ENCODE data around the gene TIMP2. TPM values are rescaled to one million over a fixed set of nuclear protein-coding genes. Genes with fewer than 3 reads are reported as not detected.

Gene TIMP2
- total RNA-seq, 2 experiments from 2014 or later = 0.54 TPM; not detected in 1

DNA sequence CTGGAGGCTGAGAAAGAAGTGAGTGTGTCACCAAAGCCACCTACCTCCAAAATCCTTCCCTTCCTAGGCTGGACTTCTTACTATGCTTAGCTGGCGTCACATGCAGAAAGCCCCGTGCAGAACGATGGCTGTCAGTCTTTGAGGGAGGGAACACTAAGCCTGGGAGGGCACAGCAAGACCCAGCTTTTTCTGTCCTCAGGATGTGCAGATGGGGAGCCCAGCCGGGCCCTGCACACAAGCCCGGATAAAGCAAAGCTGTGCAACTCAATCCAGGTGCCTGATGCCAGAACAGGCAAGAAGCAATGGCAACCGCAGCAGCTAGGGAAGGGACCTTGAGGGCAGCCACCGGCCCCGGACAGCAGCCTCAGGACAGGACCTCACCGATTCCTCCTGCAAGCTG, 70.7 kb downstream of the TIMP2 start:
- CTCF ChIA-PET (ENCODE audit: unreplicated experiment) = no interaction called here
- BruUV-seq (replicated peaks) = no TSS peak
- H2AFZ ChIP-seq (ENCODE audit: low read length) = no peak overlapping the region
- H3K4me3 ChIP-seq (ENCODE audit: low read depth, low read length, poor library complexity, severe bottlenecking) = no peak overlapping the region
- H3K4me2 ChIP-seq (ENCODE audit: low read length) = no peak overlapping the region
- H3K4me1 ChIP-seq (ENCODE audit: insufficient read depth, low read length, poor library complexity, severe bottlenecking) = no peaks in the 10 kb centered on the region
- H3K27ac ChIP-seq (ENCODE audit: low read depth, low read length, poor library complexity, severe bottlenecking) = no peak overlapping the region
- no peaks in the 10 kb centered on the region for H3K9me3 ChIP-seq (ENCODE audit: low read length)
- intact Hi-C loops (cut with micrococcal nuclease; ENCODE audit: unreplicated experiment) = no loop called here
- TF ChIP-seq EZH2phosphoT487 (IDR thresholded peaks at IDR 0.05; ENCODE audit: borderline replicate concordance, low read depth, low read length) = no peak
- TF ChIP-seq, protein P1, sequence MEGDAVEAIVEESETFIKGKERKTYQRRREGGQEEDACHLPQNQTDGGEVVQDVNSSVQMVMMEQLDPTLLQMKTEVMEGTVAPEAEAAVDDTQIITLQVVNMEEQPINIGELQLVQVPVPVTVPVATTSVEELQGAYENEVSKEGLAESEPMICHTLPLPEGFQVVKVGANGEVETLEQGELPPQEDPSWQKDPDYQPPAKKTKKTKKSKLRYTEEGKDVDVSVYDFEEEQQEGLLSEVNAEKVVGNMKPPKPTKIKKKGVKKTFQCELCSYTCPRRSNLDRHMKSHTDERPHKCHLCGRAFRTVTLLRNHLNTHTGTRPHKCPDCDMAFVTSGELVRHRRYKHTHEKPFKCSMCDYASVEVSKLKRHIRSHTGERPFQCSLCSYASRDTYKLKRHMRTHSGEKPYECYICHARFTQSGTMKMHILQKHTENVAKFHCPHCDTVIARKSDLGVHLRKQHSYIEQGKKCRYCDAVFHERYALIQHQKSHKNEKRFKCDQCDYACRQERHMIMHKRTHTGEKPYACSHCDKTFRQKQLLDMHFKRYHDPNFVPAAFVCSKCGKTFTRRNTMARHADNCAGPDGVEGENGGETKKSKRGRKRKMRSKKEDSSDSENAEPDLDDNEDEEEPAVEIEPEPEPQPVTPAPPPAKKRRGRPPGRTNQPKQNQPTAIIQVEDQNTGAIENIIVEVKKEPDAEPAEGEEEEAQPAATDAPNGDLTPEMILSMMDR (conservative IDR thresholded peaks at IDR 0.05; ENCODE audit: low read length) = no peak
- no peaks in the 10 kb centered on the region for H3K36me3 ChIP-seq (ENCODE audit: insufficient read depth, low read length)
- no peaks in the 10 kb centered on the region for H3K79me2 ChIP-seq (ENCODE audit: insufficient read depth, low read depth, low read length)
- no peaks in the 10 kb centered on the region for H4K20me1 ChIP-seq (ENCODE audit: insufficient read depth, low read length)
- no peak for DNase-seq (ENCODE audit: low spot score)
- POLR2A ChIA-PET = interaction anchor here (0.6 kb wide), 1 partner anchor 49 kb away, joined by 3 read pairs; the partner anchor contains the start of gene CEP295NL
- H3K9me2 ChIP-seq (ENCODE audit: insufficient read depth, low read length) = no peaks in the 10 kb centered on the region

DNA sequence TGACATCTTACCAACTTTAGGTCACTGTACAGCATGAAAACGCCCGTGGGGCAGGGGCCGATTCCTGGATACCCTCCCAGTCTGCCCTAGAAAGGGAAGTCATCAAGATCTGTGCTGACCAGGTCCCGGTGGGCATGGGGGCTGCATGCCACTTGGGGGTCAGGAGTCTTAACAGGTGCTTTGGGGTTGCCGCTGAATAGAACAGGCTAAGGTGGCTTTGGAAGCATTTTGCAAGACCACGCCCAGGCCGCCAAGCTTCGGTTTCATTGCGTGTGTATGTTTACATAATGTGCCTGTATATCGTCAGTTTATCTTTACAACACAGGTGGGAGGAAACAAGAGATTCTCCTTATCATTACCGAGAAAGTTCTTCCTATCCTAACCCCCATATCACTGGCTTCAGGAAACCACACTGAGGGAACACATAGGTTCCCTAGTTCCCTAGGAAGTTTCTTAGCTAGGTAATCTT, 71.2 kb downstream of the TIMP2 start:
- H2AFZ ChIP-seq (ENCODE audit: low read length) = no peak overlapping the region
- H4K20me1 ChIP-seq (ENCODE audit: insufficient read depth, low read length) = no peaks in the 10 kb centered on the region
- no TSS peak for BruUV-seq (replicated peaks)
- POLR2A ChIA-PET = no interaction called here
- H3K27ac ChIP-seq (ENCODE audit: low read depth, low read length, poor library complexity, severe bottlenecking) = no peak overlapping the region
- H3K4me1 ChIP-seq (ENCODE audit: insufficient read depth, low read length, poor library complexity, severe bottlenecking) = no peaks in the 10 kb centered on the region
- H3K4me2 ChIP-seq (ENCODE audit: low read length) = no peak overlapping the region
- H3K9me2 ChIP-seq (ENCODE audit: insufficient read depth, low read length) = no peaks in the 10 kb centered on the region
- intact Hi-C loops (cut with micrococcal nuclease; ENCODE audit: unreplicated experiment) = no loop called here
- TF ChIP-seq, protein P1 (conservative IDR thresholded peaks at IDR 0.05; ENCODE audit: low read length) = no peak
- TF ChIP-seq EZH2phosphoT487 (IDR thresholded peaks at IDR 0.05; ENCODE audit: borderline replicate concordance, low read depth, low read length) = no peak
- CTCF ChIA-PET (ENCODE audit: unreplicated experiment) = no interaction called here
- no peak for DNase-seq (ENCODE audit: low spot score)
- H3K4me3 ChIP-seq (ENCODE audit: low read depth, low read length, poor library complexity, severe bottlenecking) = no peak overlapping the region
- no peaks in the 10 kb centered on the region for H3K36me3 ChIP-seq (ENCODE audit: insufficient read depth, low read length)
- no peaks in the 10 kb centered on the region for H3K79me2 ChIP-seq (ENCODE audit: insufficient read depth, low read depth, low read length)
- no peaks in the 10 kb centered on the region for H3K9me3 ChIP-seq (ENCODE audit: low read length)

DNA sequence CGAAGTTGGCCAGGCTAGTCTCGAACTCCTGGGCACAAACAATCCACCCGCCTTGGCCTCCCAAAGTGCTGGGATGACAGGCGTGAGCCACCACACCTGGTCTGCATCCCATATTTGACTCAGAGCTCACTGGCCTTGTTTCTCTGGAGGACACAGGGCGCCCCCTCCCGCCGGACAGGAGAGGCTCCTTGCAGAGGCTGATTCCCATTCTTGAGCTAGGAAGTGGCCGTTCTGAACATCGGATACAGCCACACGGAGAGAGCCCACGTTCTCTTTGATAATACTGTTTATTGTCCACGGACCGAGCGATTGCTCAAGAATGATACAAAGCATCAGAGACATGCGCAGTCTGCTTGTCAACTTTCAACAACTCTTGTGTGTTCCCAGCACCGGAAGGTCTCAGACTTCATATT, 72.5 kb downstream of the TIMP2 start:
- H3K4me2 ChIP-seq (ENCODE audit: low read length) = no peak overlapping the region
- H3K4me1 ChIP-seq (ENCODE audit: insufficient read depth, low read length, poor library complexity, severe bottlenecking) = no peaks in the 10 kb centered on the region
- no peaks in the 10 kb centered on the region for H3K9me3 ChIP-seq (ENCODE audit: low read length)
- TF ChIP-seq, protein P1 (conservative IDR thresholded peaks at IDR 0.05; ENCODE audit: low read length) = peak; percentile 65
- TF ChIP-seq EZH2phosphoT487 (IDR thresholded peaks at IDR 0.05; ENCODE audit: borderline replicate concordance, low read depth, low read length) = no peak
- no peak overlapping the region for H2AFZ ChIP-seq (ENCODE audit: low read length)
- H3K36me3 ChIP-seq (ENCODE audit: insufficient read depth, low read length) = no peaks in the 10 kb centered on the region
- H3K79me2 ChIP-seq (ENCODE audit: insufficient read depth, low read depth, low read length) = no peaks in the 10 kb centered on the region
- H3K27ac ChIP-seq (ENCODE audit: low read depth, low read length, poor library complexity, severe bottlenecking) = no peak overlapping the region
- ChIA-PET POLR2A (interaction anchor here (0.6 to 0.7 kb wide), 2 partner anchors 343 to 536 kb away, joined by 5 read pairs; no protein-coding TSS in a partner anchor), CTCF (ENCODE audit: unreplicated experiment) (no interaction called here)
- H3K4me3 ChIP-seq (ENCODE audit: low read depth, low read length, poor library complexity, severe bottlenecking) = no peak overlapping the region
- intact Hi-C loops (cut with micrococcal nuclease; ENCODE audit: unreplicated experiment) = no loop called here
- BruUV-seq (replicated peaks) = no TSS peak
- H4K20me1 ChIP-seq (ENCODE audit: insufficient read depth, low read length) = no peaks in the 10 kb centered on the region
- peak; percentile 19 for DNase-seq (ENCODE audit: low spot score)
- H3K9me2 ChIP-seq (ENCODE audit: insufficient read depth, low read length) = no peaks in the 10 kb centered on the region

Measured in OCI-LY7 (cell line).